ENCODE data around the gene CARMIL3.

Gene CARMIL3

DNA sequence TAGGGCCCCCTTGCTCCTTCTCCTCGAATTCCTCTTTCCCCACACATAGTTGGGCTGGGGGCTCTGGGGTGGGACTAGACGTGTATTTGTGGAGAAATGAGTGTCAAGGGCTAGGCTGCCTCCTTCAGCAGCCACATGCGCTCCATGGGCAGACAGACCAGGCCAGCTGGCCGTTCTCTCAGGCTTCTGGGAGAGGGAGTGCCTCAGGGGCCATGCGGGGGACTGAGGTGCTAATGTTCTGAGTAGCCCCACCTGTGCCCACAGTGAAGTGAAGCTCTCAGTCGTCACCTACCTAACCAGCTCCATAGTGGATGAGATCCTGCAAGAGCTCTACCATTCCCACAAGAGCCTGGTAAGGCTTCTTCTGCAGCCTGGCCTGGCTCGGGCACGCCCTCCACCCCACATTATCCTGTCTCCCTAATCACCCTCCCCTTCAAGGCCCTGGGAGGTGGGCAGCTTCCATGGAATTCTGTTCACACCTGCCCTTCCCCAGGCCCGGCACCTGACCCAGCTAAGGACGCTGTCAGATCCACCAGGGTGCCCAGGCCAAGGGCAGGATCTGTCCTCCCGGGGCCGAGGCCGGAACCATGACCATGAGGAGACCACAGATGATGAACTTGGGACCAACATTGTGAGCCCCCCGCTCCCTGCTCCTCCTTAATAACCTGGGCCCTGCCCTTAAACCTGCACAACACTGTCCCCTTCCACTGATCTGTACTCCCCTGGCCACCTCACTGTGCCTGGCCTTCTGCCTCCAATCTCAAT is 10.6 kb downstream of the CARMIL3 start:
- no peak for DNase-seq

DNA sequence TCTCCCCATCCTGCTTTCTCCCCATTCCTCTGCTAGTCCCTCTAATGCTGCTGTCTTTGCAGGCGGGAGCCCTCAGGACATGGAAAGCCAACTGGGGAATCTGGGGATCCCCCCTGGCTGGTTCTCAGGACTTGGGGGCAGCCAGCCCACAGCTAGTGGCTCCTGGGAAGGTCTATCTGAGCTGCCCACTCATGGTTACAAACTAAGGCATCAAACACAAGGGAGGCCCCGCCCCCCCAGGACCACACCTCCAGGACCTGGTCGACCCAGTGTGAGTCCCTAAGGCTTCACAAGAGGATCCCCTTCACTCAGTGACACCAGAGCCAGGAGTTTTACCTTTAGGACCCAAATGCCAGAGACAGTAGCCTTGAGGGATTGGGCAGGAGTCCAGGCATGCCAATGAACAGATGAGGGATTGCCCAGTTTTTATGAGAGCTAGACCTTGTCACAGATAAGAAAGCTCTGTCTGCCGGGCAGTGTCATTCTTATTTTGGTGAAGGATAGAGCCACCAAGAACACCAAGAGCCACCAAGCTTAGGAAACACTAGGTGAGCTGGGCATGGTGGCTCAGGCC is 11.5 kb downstream of the CARMIL3 start:
- DNase-seq = no peak

DNA sequence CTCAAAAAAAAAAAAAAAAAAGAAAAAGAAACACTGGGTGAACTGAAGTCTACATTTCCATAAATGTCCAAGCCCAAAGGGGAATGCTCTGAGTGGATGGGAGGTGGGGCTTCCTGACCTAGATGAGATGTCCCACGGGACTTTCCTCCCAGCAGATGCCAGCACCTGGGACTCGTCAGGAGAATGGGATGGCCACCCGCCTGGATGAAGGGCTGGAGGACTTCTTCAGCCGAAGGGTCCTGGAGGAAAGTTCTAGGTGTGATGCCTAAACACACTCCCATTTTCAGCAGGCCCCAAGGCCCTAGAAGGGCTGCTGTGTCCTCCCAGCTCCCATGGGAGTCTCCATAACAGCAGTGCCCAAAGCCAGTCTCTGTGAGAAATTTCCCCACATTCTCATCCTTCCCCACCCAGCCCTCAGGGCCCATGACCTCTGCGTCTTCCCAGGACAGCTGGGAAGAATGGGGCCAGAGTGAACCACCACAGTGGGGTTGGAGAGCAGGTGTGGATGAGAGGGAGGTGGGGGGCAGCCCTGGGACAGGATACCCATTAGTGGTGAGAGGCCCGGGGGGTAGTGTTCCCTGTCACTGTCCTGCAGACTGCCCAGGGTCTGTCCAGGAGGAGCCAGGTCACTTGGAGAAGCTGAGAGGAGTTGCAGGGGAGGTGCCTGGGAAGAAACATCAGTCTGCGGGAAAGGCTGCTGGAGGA is 12.4 kb downstream of the CARMIL3 start:
- DNase-seq = no peak

DNA sequence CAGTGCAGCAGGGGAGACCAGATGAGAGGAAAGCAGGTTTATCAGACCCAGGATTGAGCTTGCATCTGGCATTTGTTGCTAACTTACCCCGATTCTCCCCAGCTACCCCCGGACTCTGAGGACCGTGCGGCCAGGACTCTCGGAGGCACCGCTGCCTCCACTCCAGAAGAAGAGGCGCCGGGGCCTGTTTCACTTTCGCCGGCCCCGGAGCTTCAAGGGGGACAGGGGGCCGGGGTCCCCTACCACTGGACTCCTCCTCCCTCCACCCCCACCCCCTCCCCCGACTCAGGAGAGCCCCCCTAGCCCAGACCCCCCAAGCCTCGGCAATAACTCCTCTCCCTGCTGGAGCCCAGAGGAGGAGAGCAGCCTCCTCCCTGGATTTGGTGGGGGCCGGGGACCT is 13.0 kb downstream of the CARMIL3 start:
- no peak for DNase-seq

DNA sequence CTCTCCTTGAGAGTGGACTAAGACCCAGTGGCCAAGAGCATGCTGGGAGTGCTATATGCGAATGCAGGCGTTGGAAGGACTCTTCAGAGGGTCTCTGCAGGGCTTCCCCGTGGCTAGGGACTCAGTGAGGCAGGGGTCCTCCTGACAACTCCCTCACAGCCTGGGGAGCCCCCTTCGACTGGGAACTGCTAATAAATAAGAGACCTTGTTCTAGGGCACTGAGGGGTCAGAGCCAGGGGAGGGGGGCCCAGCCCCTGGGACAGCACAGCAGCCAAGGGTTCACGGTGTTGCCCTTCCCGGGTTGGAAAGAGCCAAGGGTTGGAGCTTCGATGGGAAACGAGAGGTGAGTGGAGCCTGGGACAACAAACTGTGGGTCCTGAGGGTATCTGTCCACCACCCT is 13.6 kb downstream of the CARMIL3 start:
- DNase-seq = no peak

DNA sequence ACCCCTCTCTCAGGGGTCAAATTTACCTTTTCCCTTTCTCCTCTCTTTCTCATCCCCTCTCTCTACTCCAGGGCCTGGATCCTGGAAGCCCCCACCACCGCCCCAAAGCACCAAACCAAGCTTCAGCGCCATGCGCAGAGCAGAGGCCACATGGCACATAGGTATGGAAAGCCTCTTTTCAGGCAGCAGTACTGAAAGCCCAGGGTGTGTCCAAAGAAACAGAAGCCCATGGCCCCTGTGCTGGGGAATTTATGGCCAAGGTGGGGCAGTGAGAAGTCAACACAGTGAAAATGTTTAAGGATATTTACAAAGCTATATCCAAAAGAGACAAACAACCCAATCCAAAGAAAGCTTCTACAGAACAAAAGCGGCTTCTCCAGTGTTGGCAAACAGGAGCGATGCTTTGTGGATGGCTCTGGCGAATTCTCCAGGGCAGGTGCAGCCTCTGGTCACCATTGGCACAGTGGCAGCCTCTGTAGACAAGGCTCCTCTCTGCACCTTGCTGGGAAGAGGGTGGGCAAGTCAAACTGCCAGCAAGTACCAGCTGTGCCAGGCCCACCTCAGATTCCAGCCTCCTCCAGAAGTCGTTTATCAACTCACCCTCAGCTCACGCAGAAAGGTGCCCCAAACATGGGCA is 14.8 kb downstream of the CARMIL3 start:
- no peak for DNase-seq

DNA sequence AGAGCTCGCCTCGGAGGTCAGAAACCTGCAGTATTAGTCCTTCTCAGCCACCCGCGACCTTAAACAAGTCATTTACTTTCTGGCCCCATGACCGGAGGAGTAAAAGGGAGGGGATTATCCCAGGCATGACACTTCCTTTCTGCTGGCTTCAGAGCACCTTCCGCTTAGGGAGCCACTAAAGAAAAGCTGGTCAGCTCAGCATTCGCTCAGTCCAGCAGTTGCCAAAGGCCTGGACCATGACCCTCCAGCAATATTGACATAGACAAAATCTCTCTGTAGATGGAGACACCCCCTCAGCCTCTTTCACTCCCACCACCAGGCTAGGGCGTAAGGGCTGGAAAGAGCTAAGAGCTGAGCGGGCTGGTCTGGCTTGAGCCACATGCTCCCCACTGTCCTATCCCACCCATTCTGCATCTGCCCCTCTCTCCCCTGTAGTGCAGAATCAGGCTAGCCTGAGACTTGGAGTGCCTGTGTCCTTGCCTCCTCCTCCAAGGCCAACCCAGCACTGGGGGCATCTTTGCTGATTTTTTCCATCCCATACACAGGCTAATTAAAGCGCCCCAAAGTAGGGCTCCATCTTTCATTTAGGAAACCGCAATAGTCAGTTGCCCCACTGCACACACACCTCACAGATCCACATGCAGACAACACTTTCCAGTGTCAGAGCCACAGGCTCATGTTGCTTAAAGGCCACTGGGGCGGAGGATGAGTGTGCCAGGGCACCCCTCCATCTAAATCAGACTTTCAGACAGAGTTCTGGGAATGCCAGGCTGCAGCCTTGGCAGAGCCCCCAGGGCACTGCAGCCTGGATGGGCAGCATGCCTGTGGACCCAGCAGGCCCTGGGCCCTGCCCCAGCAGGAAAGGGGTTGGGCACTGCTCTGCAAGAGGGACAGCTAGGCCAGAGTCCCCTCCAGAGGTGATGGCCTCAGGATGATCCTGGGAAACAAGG is 15.6 kb downstream of the CARMIL3 start:
- no peak for DNase-seq

DNA sequence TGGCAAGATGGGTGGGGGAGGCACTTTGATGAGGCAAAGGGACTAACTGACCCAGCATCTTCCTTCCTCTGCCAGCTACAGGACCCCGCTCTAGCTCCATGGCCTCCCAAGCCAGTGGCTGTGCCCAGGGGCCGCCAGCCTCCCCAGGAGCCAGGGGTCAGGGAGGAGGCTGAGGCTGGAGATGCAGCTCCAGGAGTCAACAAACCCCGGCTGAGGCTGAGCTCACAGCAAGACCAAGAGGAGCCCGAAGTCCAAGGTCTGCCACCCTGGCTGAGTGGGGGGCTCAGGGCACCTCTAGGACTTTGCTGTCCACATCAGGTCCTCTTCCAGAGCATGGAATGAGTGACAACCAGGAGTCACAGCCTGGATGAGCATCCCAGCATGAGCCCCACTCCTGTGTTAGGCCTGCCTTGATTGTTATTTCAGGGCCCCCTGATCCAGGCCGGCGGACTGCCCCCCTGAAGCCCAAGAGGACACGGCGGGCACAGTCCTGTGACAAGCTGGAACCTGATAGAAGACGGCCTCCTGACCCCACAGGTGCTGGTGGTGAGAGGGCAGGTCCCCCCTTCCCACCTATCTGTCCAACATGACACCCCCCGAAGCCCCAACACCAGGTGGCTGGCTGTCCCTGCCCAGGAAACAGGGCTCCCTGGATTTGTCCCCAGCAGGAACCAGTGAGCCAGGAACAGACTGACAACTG is 17.1 kb downstream of the CARMIL3 start:
- no peak for DNase-seq

DNA sequence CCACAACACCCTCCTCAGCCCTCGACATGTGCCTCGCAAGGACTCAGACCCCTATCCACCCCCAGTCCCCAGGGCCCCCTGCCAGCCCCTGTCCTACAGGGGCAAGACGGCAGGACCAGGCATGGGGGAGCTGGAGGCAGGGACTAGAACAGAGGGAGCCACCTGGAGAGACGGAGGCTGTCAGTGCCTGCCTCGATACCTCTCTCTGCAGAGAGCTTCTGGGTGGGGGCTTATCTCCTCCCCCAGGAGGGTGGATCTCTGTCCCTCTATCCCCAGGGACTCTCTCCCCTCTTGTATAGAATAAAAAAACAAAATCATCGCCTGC is 17.6 kb downstream of the CARMIL3 start:
- no peak for DNase-seq

DNA sequence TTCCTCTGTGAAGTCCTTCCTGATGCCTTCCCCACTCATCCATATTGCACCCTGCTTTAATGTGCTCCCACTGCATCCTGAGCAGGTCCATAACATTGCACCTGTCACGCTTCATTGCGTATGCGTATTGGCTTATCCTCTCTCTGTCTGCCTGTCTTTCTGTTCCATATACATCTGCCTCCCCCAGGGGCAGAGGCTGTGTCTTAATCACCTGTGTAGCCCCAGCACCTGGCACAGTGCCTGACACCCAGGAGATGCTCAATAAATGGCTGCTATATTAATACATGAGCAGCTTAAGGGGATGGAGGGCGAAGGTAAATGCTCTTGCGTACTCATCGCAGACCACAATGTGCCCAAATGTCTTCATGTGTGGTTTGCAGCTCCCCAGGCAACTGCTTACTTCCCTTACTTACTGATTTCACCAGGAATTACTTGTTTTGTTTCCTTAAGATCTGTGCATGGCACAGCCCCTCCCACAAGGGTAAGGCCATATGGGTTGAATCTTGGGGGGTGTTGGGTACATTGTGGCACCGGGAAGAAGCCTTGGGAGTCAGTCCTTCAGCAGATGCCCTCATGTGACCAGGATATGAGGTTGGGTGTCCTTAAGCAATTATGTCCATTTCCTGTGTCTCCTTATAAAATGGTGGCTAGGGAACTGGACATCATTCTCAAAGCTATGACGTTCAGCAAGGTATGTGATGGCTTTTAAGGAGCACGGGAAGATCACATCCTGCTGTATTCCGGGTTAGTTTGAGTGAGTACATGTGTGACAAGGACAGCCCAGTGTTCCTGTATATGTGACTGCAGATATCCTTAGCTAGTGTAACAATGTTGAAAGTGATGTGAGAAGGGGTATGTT is 18.7 kb downstream of the CARMIL3 start:
- DNase-seq = no peak

DNA sequence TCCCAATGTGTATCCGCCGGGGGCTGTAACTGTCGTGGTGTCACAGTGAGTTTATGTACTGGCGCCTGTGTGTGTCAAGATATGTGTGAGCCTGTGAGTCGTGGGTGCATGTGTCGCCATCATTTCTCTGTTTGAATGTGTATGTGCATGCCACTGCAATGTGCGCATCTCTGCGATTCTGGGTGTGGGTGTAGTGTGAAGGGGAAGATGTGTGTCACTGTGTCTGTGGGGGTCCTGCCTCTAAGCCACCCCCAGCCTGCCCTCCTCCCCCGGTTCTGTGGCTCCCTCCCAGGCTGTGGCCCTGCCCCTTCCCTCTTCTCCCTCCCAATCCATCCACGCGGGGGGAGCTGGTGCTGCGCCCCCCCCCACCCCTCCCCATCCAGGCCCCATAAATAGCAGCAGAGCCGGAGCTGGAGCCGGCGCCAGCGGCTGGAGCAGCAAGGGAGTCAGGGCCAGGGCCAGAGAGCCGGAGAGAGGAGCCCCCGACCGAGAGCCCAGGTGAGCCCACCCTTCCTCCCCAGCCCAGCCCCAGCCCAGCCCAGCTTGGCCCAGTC is 19.4 kb downstream of the CARMIL3 start, which contains the start of gene CPNE6:
Gene CPNE6, plus strand, starts transcription at position 419 of the 554 bp plus-strand sequence. CDS start 1,375 bp downstream, outside the sequence.
- DNase-seq = no peak

DNA sequence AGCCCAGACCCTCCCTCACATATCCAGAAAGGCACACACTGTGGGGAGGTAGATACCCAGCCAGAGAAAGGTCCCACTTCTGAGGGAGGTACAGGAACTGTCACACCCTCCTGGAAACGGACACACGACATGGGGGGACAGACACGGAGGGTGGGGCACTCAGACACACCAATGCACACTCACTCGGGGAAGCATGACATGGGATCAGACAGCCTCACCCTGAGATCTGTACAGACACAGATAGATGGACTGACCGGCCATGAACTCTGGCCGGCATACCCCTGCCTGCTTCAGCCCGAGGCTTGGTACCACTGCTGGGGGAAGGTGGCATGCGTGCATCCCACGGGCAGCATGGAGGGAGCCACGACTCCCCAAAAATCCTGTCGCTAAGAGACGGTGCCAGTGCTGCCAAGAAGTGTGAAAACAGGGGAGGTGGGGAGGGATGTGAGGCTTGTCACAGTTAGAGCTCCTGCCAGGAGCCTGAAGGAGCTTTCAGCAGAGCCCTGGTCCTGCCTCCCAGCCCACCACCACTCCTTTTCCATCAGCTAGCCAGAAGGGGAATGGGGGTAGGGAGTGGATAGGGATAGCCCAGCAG is 20.1 kb downstream of the CARMIL3 start:
- no peak for DNase-seq

DNA sequence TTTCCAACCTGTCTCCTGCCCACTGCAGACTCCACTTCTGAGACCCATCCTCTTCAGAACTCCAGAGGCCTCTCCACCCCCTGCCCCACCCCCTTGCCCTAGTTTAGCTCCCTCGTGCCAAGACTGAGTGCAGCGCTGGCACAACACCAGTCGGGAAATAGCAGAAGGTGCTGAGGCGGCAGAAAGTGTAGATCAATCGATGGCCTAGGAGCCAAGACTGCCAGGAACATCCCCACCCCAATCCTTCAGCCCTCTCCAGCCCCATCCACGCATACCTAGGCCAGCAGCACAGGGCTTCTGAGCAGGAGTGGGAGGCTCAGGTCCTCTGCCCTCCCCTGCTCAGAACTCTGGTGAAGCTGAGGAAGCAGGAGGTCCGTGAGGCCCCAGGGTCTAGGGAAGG is 20.6 kb downstream of the CARMIL3 start:
- DNase-seq = no peak

DNA sequence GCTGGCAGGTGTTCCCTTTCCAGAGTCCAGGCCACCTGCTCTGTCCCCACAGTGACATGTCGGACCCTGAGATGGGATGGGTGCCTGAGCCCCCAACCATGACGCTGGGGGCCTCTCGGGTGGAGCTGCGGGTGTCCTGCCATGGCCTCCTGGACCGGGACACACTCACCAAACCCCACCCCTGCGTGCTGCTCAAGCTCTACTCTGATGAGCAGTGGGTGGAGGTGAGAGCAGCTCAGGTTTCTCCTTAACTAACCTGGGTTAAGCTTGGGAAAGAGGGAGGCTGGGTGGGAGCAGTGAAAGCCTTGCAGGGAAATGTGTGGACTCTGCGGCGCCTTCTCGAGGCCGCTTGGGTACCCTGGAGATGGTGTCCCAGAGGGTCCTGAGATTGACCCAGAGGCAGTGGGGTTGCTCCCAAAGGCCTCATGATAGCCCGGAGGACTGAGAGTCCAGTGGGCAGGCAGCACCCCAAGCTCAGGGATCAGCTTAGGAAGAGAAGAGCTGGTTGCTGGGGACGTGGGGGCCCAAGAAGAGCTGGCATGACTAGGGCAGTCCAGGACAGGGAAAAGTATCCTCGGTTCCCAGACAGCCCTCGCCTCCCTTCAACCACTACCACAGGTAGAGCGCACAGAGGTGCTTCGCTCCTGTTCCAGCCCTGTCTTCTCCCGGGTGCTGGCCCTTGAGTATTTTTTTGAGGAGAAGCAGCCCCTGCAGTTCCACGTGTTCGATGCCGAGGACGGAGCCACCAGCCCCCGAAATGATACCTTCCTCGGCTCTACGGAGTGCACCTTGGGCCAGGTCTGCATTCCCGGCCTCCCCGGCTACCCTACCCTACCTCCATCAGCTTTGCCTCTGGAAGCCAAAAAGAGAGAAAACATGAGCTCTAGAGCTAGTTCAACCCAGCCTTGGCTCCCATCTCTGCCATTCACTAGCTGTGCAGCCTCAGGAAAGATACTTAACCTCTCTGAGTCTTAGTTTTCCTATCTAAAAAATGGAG is 21.4 kb downstream of the CARMIL3 start:
- DNase-seq = no peak

DNA sequence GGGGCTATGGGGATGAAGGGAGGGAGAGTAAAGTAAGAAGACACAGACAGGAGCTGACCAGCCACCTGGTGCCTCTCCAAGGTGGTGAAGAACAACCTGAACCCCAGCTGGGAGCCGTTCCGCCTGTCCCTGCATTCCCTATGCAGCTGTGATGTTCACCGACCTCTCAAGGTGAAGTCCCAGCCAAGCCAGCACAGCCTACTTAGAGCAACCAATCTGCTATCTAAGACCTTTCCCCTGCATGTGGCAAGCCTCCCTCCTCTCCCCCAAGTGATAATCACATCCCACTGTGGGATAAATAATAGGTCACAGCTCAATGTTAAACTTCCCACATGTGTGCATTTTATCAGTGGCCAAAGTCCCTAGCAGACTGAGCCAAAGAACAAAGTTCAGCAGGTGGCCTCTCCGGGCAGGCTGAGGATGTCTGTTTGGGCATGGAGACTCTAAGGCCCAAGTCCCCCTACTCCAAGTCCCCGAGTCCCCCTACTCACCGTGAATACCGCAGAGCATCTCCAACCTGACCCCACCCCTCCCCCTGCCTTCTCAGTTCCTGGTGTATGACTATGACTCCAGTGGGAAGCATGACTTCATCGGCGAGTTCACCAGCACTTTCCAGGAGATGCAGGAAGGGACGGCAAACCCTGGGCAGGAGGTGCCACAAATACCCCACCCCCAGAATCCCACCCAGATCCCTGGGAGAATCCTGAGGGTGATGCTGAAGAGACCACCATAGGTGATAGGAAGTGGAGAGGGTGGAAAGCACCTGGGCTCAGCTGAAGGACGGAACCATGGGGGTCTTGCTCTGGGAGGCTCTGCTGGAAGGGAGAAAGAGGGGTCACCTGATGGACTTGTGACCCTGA is 23.0 kb downstream of the CARMIL3 start:
- no peak for DNase-seq

DNA sequence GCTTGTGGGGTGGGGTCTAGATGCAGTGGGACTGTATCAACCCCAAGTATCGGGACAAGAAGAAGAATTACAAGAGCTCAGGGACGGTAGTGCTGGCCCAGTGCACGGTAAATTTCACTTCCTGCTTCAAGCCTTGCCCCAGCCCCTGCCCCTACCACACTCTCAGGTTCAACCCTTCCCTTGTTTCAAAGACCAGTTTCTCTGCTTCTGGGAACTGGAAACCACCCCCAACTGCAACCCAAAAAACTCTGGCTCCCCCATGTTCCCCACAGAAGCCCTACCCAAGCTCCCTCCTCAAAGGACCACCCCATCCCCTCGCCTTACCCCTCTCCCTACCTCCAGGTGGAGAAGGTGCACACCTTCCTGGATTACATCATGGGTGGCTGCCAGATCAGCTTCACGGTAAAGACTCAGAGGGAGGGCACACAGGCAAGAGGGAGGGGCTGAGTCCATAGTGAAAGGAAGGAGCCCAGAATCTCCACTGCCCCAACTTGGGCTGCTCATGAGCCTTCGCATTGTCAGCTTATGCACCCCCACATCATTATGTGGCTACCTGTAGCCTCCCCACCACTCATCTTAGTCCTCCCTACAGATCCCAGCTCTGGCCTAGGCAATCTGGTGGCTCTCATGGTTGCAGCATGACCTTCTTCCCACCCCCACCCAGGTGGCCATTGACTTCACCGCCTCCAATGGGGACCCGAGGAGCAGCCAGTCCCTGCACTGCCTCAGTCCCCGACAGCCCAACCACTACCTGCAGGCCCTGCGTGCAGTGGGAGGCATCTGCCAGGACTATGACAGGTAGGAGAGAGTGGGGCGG is 23.9 kb downstream of the CARMIL3 start:
- no peak for DNase-seq

DNA sequence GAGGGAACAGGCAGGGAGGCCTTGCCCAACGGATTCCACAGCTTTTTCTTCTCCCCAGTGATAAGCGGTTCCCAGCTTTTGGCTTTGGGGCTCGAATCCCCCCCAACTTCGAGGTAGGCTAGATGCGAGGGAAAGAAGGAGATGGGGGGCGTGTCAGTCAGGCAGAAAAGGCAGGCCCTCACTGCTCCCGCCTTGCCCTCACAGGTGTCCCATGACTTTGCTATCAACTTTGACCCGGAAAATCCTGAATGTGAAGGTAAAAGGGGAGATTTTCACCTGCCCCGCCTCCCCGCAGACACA is 24.4 kb downstream of the CARMIL3 start:
- no peak for DNase-seq
